H9 (cell line): ENCODE data around the gene TBXA2R. TPM values are rescaled to one million over a fixed set of nuclear protein-coding genes. Genes with fewer than 3 reads are reported as not detected.

Experiments used
- DNase-seq: peaks from one replicate; pipeline ENCODE4 v3.0.0-alpha.2; 2017
- H2AFZ ChIP-seq: one replicate; pipeline ENCODE4 v1.6.1; 2013; ENCODE audit warnings: mild to moderate bottlenecking, low read length, control low read depth, moderate library complexity
- H2AK5ac ChIP-seq: 2 replicates; pipeline ENCODE4 v1.6.1; 2013; ENCODE audit warnings: low read length, control low read depth, mixed read lengths; ENCODE audit not compliant: insufficient read length
- H2BK120ac ChIP-seq: one replicate; pipeline ENCODE4 v1.6.1; 2013; ENCODE audit warnings: low read depth, mild to moderate bottlenecking, low read length, control low read depth, inconsistent platforms; ENCODE audit not compliant: poor library complexity, severe bottlenecking
- H2BK12ac ChIP-seq: 2 replicates; pipeline ENCODE4 v1.6.1; 2013; ENCODE audit warnings: low read length, control low read depth, mixed read lengths, low read depth; ENCODE audit not compliant: insufficient read length
- H2BK15ac ChIP-seq: 2 replicates; pipeline ENCODE4 v1.6.1; 2013; ENCODE audit warnings: low read depth, low read length, control low read depth
- H2BK20ac ChIP-seq: one replicate; pipeline ENCODE4 v1.6.1; 2013; ENCODE audit warnings: low read depth, mild to moderate bottlenecking, low read length, control low read depth, inconsistent platforms; ENCODE audit not compliant: poor library complexity, severe bottlenecking
- H2BK5ac ChIP-seq: 2 replicates; pipeline ENCODE4 v1.6.1; 2013; ENCODE audit warnings: low read length, control low read depth, mixed read lengths; ENCODE audit not compliant: insufficient read length
- H3K14ac ChIP-seq: 2 replicates; pipeline ENCODE4 v1.6.1; 2013; ENCODE audit warnings: low read length, control low read depth; ENCODE audit not compliant: insufficient read depth
- H3K18ac ChIP-seq: 2 replicates; pipeline ENCODE4 v1.6.1; 2013; ENCODE audit warnings: low read depth, mild to moderate bottlenecking, mixed read lengths, low read length, control low read depth; ENCODE audit not compliant: insufficient read length
- H3K23ac ChIP-seq: 2 replicates; pipeline ENCODE4 v1.6.1; 2013; ENCODE audit warnings: low read length, control low read depth, mixed read lengths, low read depth; ENCODE audit not compliant: insufficient read length
- H3K23me2 ChIP-seq: 2 replicates; pipeline ENCODE4 v1.6.1; 2013; ENCODE audit warnings: low read depth, mild to moderate bottlenecking, mixed read lengths, low read length, control low read depth; ENCODE audit not compliant: insufficient read length, poor library complexity, severe bottlenecking
- H3K27ac ChIP-seq: 2 replicates; pipeline ENCODE4 v1.5.1; 2013; ENCODE audit warnings: low read length, control low read depth, mixed read lengths, low read depth; ENCODE audit not compliant: insufficient read length
- H3K27me3 ChIP-seq: 2 replicates; pipeline ENCODE4 v1.6.1; 2013; ENCODE audit warnings: low read length, control low read depth, inconsistent platforms; ENCODE audit not compliant: insufficient read depth
- H3K4ac ChIP-seq: 2 replicates; pipeline ENCODE4 v1.6.1; 2013; ENCODE audit warnings: low read depth, mild to moderate bottlenecking, control low read depth, inconsistent platforms, low read length, moderate library complexity
- H3K4me1 ChIP-seq: 2 replicates; pipeline ENCODE4 v1.6.1; 2013; ENCODE audit warnings: low read length, control low read depth, inconsistent platforms; ENCODE audit not compliant: insufficient read depth
- H3K4me2 ChIP-seq: 2 replicates; pipeline ENCODE4 v1.6.1; 2013; ENCODE audit warnings: low read length, control low read depth, mixed read lengths; ENCODE audit not compliant: insufficient read length, insufficient read depth
- H3K56ac ChIP-seq: 2 replicates; pipeline ENCODE4 v1.6.1; 2013; ENCODE audit warnings: low read depth, mild to moderate bottlenecking, mixed read lengths, low read length, control low read depth; ENCODE audit not compliant: insufficient read length
- H3K79me1 ChIP-seq: 2 replicates; pipeline ENCODE4 v1.6.1; 2013; ENCODE audit warnings: low read depth, mild to moderate bottlenecking, moderate library complexity, low read length, control low read depth, inconsistent platforms; ENCODE audit not compliant: insufficient read depth, poor library complexity, severe bottlenecking
- H3K79me2 ChIP-seq: 2 replicates; pipeline ENCODE4 v1.6.1; 2013; ENCODE audit warnings: low read length, control low read depth, inconsistent platforms; ENCODE audit not compliant: insufficient read depth
- H3K9ac ChIP-seq: 2 replicates; pipeline ENCODE4 v1.6.1; 2013; ENCODE audit warnings: low read length, control low read depth, mixed read lengths; ENCODE audit not compliant: insufficient read length; ENCODE audit errors: extremely low read depth
- H3K9me3 ChIP-seq: one replicate; pipeline ENCODE4 v1.6.1; 2013; ENCODE audit warnings: low read depth, low read length, inconsistent platforms; ENCODE audit not compliant: control insufficient read depth
- H3T11ph ChIP-seq: one replicate; pipeline ENCODE4 v1.6.1; 2013; ENCODE audit warnings: mild to moderate bottlenecking, low read length, control low read depth, inconsistent platforms
- H4K20me1 ChIP-seq: one replicate; pipeline ENCODE4 v1.6.1; 2013; ENCODE audit not compliant: control insufficient read depth, insufficient read length, insufficient read depth
- H4K5ac ChIP-seq: 2 replicates; pipeline ENCODE4 v1.6.1; 2013; ENCODE audit warnings: low read depth, mild to moderate bottlenecking, mixed read lengths, low read length, control low read depth; ENCODE audit not compliant: insufficient read length
- H4K8ac ChIP-seq: replicated peaks from 2 replicates; pipeline ENCODE4 v1.6.1; 2013; ENCODE audit warnings: low read length, control low read depth, mixed read lengths, low read depth; ENCODE audit not compliant: insufficient read length
- H4K91ac ChIP-seq: 2 replicates; pipeline ENCODE4 v1.6.1; 2013; ENCODE audit warnings: low read depth, mild to moderate bottlenecking, moderate library complexity, mixed read lengths, low read length, control low read depth; ENCODE audit not compliant: insufficient read length
- H3K27ac Mint-ChIP-seq, 3 experiments: 2 replicates in 2 of 3; 3 replicates in 1 of 3; pipeline ENCODE4 v1.8.0; 2020 to 2021; ENCODE audit warnings: mixed read lengths in 3 of 3, mild to moderate bottlenecking in 1 of 3, moderate library complexity in 1 of 3
- H3K27me3 Mint-ChIP-seq: 2 replicates; pipeline ENCODE4 v1.8.0; 2021; ENCODE audit warnings: low read depth, mild to moderate bottlenecking, moderate library complexity, mixed read lengths
- H3K36me3 Mint-ChIP-seq, 3 experiments: 2 replicates in 2 of 3; 3 replicates in 1 of 3; pipeline ENCODE4 v1.8.0; 2020 to 2021; ENCODE audit warnings: low read depth in 3 of 3, mixed read lengths in 3 of 3; ENCODE audit not compliant: insufficient read depth in 1 of 3
- H3K4me1 Mint-ChIP-seq, 2 experiments: 2 replicates each; pipeline ENCODE4 v1.8.0; 2020; ENCODE audit warnings: mixed read lengths in 2 of 2
- H3K4me3 Mint-ChIP-seq, 2 experiments: 2 replicates in 1 of 2; 3 replicates in 1 of 2; pipeline ENCODE4 v1.8.0; 2020 to 2021; ENCODE audit warnings: mild to moderate bottlenecking in 2 of 2, mixed read lengths in 2 of 2, moderate library complexity in 1 of 2
- H3K9me3 Mint-ChIP-seq, 2 experiments: 2 replicates in 1 of 2; 3 replicates in 1 of 2; pipeline ENCODE4 v1.8.0; 2020; ENCODE audit warnings: mild to moderate bottlenecking in 2 of 2, mixed read lengths in 2 of 2, moderate library complexity in 1 of 2
- CTCF ChIP-seq: fragments of 200-600 bp; sonication (generic); conservative IDR thresholded peaks from 3 replicates; pipeline ENCODE4 v1.8.0; 2021; ENCODE audit warnings: antibody characterized with exemption, mild to moderate bottlenecking
- WGBS: extraction: QIAGEN DNeasy Blood & Tissue Kit; methylation state at CpG from one replicate; pipeline ENCODE4 v1.1.7; 2013; ENCODE audit warnings: missing lambda C conversion rate, low lambda C conversion rate, mixed read lengths; ENCODE audit not compliant: insufficient read length; ENCODE audit errors: extremely low coverage; 5-methylcytosine and 5-hydroxymethylcytosine counted together
- total RNA-seq: library from RNA; stranded (reverse); gene quantifications from 2 replicates; pipeline ENCODE4 v1.2.1, GENCODE V29; 2021

TBXA2R gene
- total RNA-seq, 1 experiment from 2014 or later, result 0.63 TPM

- Histone ChIP-seq H2BK12ac (no peak overlapping the region), H2BK15ac (no peak overlapping the region), H3K79me1 (no peaks in the 10 kb centered on the region), H4K20me1 (no peaks in the 10 kb centered on the region), H3T11ph (no peak overlapping the region), H3K27ac (no peak overlapping the region), H3K79me2 (no peaks in the 10 kb centered on the region), H3K9ac (no peak overlapping the region), H4K5ac (no peak overlapping the region), H2AK5ac (no peak overlapping the region), H3K56ac (no peak overlapping the region), H2AFZ (no peak overlapping the region), H3K9me3 (no peaks in the 10 kb centered on the region), H3K4me1 (no peaks in the 10 kb centered on the region; the same call in 1 of the 2 replicates), H3K4ac (no peak overlapping the region), H3K18ac (no peak overlapping the region), H3K27me3 (peaks cover 5% of the 10 kb centered on the region; the same call in 1 of the 2 replicates), H4K8ac (no peak overlapping the region), H3K23me2 (peaks cover 2% of the 10 kb centered on the region), H3K23ac (no peak overlapping the region), H4K91ac (no peak overlapping the region), H3K4me2 (no peak overlapping the region), H2BK120ac (no peak overlapping the region), H3K14ac (no peak overlapping the region), H2BK20ac (no peak overlapping the region), H2BK5ac (no peak overlapping the region)
- H3K9me3 Mint-ChIP-seq, result peaks cover 0 to 4% of the 10 kb centered on the region in 2 experiments; a peak in 1 of 5 replicates
- peaks cover under 1 to 3% (median 2%) of the 10 kb centered on the region in 3 experiments; a peak in 5 of 7 replicates for H3K36me3 Mint-ChIP-seq
- H3K4me3 Mint-ChIP-seq, result no peak overlapping the region
- no CpG with 5 or more reads among the region's 3 CpGs for whole genome bisulfite sequencing
- H3K27ac Mint-ChIP-seq, result no peak overlapping the region
- H3K4me1 Mint-ChIP-seq, result peaks cover 12% of the 10 kb centered on the region in 2 experiments
- no peak for TF ChIP-seq CTCF
- no peak for DNase-seq
- peaks cover 4% of the 10 kb centered on the region for H3K27me3 Mint-ChIP-seq
Observed at GRCh38 chr19:3605361-3605760, 1.3 kb downstream of the TBXA2R start.
